DND-41 (cell line): ENCODE measurements around the gene KIRREL3.

Experiments used
- ATAC-seq: fragments of 200-7000 bp; cut with Tn5 transposase; 3 replicates; pipeline ENCODE4 v1.9.1; 2021; ENCODE audit warnings: low read depth; ENCODE audit not compliant: insufficient read depth
- DNase-seq: peaks from one replicate; pipeline ENCODE4 v3.0.0-alpha.2; 2020
- H2AFZ ChIP-seq: 2 replicates; pipeline ENCODE4 v1.6.0; 2012; ENCODE audit warnings: low read depth, low read length
- H3K27ac ChIP-seq: 2 replicates; pipeline ENCODE4 v1.5.1; 2012; ENCODE audit warnings: low read length, inconsistent platforms
- H3K27me3 ChIP-seq: fragments of 200-600 bp; sonication (generic); 2 replicates; pipeline ENCODE4 v1.6.0; 2012; ENCODE audit warnings: low read length, mild to moderate bottlenecking, inconsistent platforms; ENCODE audit not compliant: insufficient read depth, poor library complexity
- H3K36me3 ChIP-seq: 2 replicates; pipeline ENCODE4 v1.5.1; 2012; ENCODE audit warnings: low read length, inconsistent platforms; ENCODE audit not compliant: insufficient read depth
- H3K4me1 ChIP-seq: 2 replicates; pipeline ENCODE4 v1.5.1; 2012; ENCODE audit warnings: mild to moderate bottlenecking, low read length; ENCODE audit not compliant: insufficient read depth
- H3K4me2 ChIP-seq: 2 replicates; pipeline ENCODE4 v1.6.0; 2012; ENCODE audit warnings: mild to moderate bottlenecking, moderate library complexity, low read length, inconsistent platforms; ENCODE audit not compliant: insufficient read depth
- H3K4me3 ChIP-seq, 2 experiments: fragments of 200-600 bp in 1 of 2; shearing (Covaris generic) in 1 of 2; 2 replicates each; pipeline ENCODE4 v1.5.1; 2012 to 2016; ENCODE audit warnings: inconsistent platforms in 2 of 2, low read length in 2 of 2, mild to moderate bottlenecking in 2 of 2, low read depth in 1 of 2, moderate library complexity in 1 of 2
- H3K79me2 ChIP-seq: 2 replicates; pipeline ENCODE4 v1.6.0; 2012; ENCODE audit warnings: low read length, inconsistent platforms; ENCODE audit not compliant: insufficient read depth
- H3K9ac ChIP-seq: 2 replicates; pipeline ENCODE4 v1.6.0; 2012; ENCODE audit warnings: low read depth, mild to moderate bottlenecking, inconsistent platforms, low read length, moderate library complexity
- H3K9me3 ChIP-seq: 2 replicates; pipeline ENCODE4 v1.5.1; 2012; ENCODE audit warnings: low read length, moderate library complexity, mild to moderate bottlenecking, inconsistent platforms; ENCODE audit not compliant: insufficient read depth, severe bottlenecking
- H4K20me1 ChIP-seq: 2 replicates; pipeline ENCODE4 v1.6.0; 2012; ENCODE audit warnings: low read length; ENCODE audit not compliant: insufficient read depth
- CTCF ChIP-seq: IDR thresholded peaks from 2 replicates; pipeline ENCODE4 v1.5.1; 2012; ENCODE audit warnings: borderline replicate concordance, low read length, moderate library complexity, mild to moderate bottlenecking; ENCODE audit not compliant: poor library complexity, severe bottlenecking; ENCODE audit errors: extremely low read depth
- EZH2 ChIP-seq: IDR thresholded peaks from 3 replicates; pipeline ENCODE4 v1.6.1; 2012; ENCODE audit warnings: borderline replicate concordance, low read depth, mild to moderate bottlenecking, moderate library complexity, low read length, inconsistent platforms; ENCODE audit not compliant: severe bottlenecking

The KIRREL3 gene

DNA sequence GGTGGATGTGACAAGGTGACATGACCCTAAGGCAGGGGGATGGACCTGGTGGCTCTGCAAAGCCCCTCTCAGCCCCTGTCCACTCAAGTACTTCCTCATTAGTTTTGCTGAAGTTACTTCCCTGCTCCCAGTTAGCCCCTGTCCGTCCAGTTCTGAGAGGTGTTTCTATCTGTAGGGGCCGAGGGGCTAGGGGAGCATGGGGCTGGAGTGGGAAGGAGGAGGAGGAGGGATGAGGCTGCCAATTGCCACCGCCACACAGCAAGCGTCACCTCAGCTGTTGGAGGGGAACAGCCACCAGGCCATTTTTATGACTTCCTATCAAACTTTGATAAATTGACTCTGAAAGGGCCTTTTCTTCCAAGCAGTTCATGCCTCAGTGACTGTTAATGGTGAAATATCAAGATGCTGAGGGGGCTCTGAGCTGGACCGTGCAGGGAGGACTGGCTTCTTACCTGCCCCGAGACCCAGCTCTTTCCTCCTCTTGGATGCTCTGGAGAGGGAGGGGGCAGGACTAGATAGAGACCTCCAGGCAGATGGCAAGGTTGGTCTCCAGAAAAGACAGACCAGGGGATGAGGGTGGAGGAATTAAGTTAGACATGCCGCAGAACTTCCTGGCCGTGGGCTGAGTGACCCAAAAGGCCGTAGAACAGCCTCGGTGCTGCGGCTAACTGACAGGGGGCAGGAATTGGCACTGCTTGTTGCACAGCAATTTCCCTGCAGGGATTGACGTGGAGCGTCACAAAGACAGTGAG, 508.1 kb downstream of the KIRREL3 start:
- H3K27me3 ChIP-seq: peaks cover 8% of the 10 kb centered on the region
- no peak for TF ChIP-seq CTCF
- TF ChIP-seq EZH2: no peak
- no peaks in the 10 kb centered on the region for H3K36me3 ChIP-seq
- no peak overlapping the region for H3K9ac ChIP-seq
- no peak overlapping the region for H3K27ac ChIP-seq
- H3K4me1 ChIP-seq: no peaks in the 10 kb centered on the region
- no peak overlapping the region for H3K4me2 ChIP-seq
- no peak overlapping the region for H2AFZ ChIP-seq
- ATAC-seq: no peak
- H3K4me3 ChIP-seq: no peak overlapping the region
- no peaks in the 10 kb centered on the region for H3K79me2 ChIP-seq
- H3K9me3 ChIP-seq: no peaks in the 10 kb centered on the region
- peaks cover 9% of the 10 kb centered on the region; the same call in 1 of the 2 replicates for H4K20me1 ChIP-seq
- DNase-seq: no peak

DNA sequence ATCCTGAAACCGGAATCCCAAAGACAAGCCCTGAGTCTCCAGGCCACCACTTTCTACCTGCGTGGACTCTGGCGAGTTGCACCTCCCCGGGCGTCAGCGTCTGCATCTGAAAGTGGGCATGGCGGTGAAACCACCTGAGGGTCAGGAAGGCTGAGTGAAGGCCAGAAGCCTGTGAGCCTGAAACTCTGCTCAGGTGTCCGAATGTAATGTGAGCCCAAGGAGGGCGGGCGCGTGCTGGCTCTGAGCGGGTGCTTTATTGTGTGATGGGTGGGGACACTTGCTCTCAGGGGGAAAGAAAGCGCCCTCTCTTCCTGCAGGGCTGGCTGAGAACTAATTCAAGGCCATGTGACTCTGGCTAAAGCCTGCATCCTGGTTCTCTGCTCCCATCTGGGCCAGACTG, 509.5 kb downstream of the KIRREL3 start:
- no peaks in the 10 kb centered on the region for H3K9me3 ChIP-seq
- H3K9ac ChIP-seq: no peak overlapping the region
- H3K27ac ChIP-seq: no peak overlapping the region
- no peaks in the 10 kb centered on the region for H3K36me3 ChIP-seq
- no peak for DNase-seq
- H3K4me3 ChIP-seq: no peak overlapping the region
- H4K20me1 ChIP-seq: peaks cover 9% of the 10 kb centered on the region; the same call in 1 of the 2 replicates
- TF ChIP-seq EZH2: no peak
- TF ChIP-seq CTCF: no peak
- no peak for ATAC-seq
- no peak overlapping the region for H3K4me2 ChIP-seq
- H3K4me1 ChIP-seq: no peaks in the 10 kb centered on the region
- no peak overlapping the region for H2AFZ ChIP-seq
- no peaks in the 10 kb centered on the region for H3K79me2 ChIP-seq
- H3K27me3 ChIP-seq: peaks cover under 1% of the 10 kb centered on the region

GRCh38 chr11:126489836-126490660, 510.5 kb downstream of the KIRREL3 start:
- no peak overlapping the region for H3K9ac ChIP-seq
- H3K9me3 ChIP-seq: no peaks in the 10 kb centered on the region
- H3K79me2 ChIP-seq: no peaks in the 10 kb centered on the region
- H3K27me3 ChIP-seq: no peaks in the 10 kb centered on the region
- no peak for ATAC-seq
- TF ChIP-seq EZH2: no peak
- no peak for TF ChIP-seq CTCF
- no peak overlapping the region for H2AFZ ChIP-seq
- no peak for DNase-seq
- H3K27ac ChIP-seq: no peak overlapping the region
- no peak overlapping the region for H3K4me2 ChIP-seq
- no peaks in the 10 kb centered on the region for H3K36me3 ChIP-seq
- no peaks in the 10 kb centered on the region for H3K4me1 ChIP-seq
- no peak overlapping the region for H3K4me3 ChIP-seq
- peaks cover 2% of the 10 kb centered on the region; the same call in 1 of the 2 replicates for H4K20me1 ChIP-seq
